PC-3 (cell line): ENCODE results near the gene TBC1D32.

ENCODE experiments used
- CTCF ChIP-seq: fragments of 300-600 bp; sonication (generic); conservative IDR thresholded peaks from 2 replicates; pipeline ENCODE4 v1.5.1; 2017; ENCODE audit warnings: antibody characterized with exemption, low read depth, mild to moderate bottlenecking, low read length
- EZH2phosphoT487 ChIP-seq: fragments of 300-600 bp; sonication (generic); IDR thresholded peaks from 2 replicates; pipeline ENCODE4 v1.6.1; 2018; ENCODE audit warnings: mild to moderate bottlenecking, antibody characterized with exemption, low read length, borderline replicate concordance

- TF ChIP-seq CTCF, result no peak
- no peak for TF ChIP-seq EZH2phosphoT487
Measured at GRCh38 chr6:121205569-121205968, 128.7 kb downstream of the TBC1D32 start.
